Subcutaneous adipose tissue (tissue), 4 donors: Measurements from ENCODE around the gene GALNT3. TPM values are rescaled to one million over a fixed set of nuclear protein-coding genes. Genes with fewer than 3 reads are reported as not detected.

ENCODE experiments used
- total RNA-seq, 4 donors: library from RNA; depleted of rRNA; stranded (reverse); fragments of >200 nt; gene quantifications; one replicate each; pipeline ENCODE4 v1.1.0, GENCODE V29; 2016
- TF ChIP-seq, protein P1 (sequence below): fragments of 450-650 bp; IDR thresholded peaks from one replicate; pipeline ENCODE4 v1.5.1; 2016; ENCODE audit warnings: low read depth, mild to moderate bottlenecking, control low read depth, antibody characterized with exemption, moderate library complexity

The GALNT3 gene
- total RNA-seq, 4 donors from 2014 or later = 0.33 to 5.5 (median 3.5) TPM

DNA sequence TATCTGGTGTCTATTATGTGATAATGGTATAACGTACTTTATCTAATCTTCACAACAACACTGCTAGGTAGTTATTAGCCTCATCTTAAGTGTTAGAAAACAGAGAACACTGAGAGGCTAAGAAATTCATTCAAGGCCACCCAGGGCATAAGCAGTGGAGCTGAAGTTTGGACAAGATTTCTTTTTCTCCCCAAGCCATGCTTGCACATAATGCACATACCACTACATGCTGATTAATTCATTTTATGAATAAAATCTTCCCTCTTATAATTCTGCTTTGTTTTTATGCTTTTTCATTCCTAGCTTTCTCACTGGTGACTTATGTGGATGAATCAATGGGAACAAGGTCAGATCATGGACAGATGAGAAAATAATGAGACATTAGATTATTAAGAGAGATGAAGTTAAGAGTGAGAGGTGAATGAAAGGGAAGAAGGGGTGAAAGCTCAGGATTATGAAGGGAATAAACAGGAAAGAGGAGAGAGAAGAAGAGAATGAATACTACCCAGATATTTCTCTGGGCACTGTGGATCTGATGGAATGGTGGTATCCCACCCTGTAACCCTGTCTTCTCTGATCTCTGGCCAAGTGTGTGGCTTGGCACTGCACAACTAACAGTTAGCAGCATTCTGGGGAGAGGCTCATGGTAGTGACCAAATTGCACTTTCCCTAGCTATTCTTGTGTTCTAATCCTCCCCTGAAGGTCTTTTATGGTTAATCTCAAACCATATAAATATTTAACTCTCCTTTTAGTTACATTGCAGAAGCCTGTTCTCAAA, 17.7 kb upstream of the GALNT3 start:
- TF ChIP-seq, protein P1, sequence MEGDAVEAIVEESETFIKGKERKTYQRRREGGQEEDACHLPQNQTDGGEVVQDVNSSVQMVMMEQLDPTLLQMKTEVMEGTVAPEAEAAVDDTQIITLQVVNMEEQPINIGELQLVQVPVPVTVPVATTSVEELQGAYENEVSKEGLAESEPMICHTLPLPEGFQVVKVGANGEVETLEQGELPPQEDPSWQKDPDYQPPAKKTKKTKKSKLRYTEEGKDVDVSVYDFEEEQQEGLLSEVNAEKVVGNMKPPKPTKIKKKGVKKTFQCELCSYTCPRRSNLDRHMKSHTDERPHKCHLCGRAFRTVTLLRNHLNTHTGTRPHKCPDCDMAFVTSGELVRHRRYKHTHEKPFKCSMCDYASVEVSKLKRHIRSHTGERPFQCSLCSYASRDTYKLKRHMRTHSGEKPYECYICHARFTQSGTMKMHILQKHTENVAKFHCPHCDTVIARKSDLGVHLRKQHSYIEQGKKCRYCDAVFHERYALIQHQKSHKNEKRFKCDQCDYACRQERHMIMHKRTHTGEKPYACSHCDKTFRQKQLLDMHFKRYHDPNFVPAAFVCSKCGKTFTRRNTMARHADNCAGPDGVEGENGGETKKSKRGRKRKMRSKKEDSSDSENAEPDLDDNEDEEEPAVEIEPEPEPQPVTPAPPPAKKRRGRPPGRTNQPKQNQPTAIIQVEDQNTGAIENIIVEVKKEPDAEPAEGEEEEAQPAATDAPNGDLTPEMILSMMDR = no peak

DNA sequence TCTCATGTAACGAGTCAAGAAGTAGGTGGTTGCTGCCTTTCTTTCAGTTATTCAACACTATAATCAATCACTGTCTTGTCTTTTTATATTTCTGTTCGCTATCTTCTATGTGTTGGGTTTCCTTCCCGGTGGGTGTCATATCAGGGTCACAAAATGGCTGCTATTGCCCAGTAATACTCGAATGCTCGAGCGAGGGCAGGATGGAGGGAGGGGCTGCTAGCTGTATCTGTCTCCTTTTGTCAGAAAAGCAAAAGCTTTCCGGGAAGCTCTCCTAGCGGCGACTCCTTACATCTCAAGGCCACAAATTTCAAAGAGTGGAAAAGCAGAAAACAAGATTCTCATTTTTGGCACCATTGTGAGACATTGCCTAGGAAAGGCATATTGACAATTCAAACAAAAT, 16.4 kb upstream of the GALNT3 start:
- TF ChIP-seq, protein P1 = no peak

DNA sequence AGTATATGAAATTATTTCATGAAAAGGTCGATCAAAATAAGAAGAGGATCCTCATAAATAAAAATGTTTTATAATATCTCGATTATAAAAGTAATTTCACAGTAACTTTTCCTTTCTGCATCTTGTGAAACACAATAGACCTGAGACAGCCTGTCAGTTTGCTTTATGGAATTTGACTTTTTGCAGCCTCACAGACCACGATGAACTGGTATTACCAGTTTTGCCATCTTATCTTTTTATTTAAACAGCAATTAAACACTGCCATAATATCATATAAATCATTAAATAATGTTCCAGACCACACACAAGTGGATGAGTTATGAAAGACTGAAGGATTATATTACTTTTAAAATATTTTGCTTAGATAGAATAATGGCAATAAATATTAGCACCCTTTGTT, 10.7 kb upstream of the GALNT3 start:
- TF ChIP-seq, protein P1 = no peak

DNA sequence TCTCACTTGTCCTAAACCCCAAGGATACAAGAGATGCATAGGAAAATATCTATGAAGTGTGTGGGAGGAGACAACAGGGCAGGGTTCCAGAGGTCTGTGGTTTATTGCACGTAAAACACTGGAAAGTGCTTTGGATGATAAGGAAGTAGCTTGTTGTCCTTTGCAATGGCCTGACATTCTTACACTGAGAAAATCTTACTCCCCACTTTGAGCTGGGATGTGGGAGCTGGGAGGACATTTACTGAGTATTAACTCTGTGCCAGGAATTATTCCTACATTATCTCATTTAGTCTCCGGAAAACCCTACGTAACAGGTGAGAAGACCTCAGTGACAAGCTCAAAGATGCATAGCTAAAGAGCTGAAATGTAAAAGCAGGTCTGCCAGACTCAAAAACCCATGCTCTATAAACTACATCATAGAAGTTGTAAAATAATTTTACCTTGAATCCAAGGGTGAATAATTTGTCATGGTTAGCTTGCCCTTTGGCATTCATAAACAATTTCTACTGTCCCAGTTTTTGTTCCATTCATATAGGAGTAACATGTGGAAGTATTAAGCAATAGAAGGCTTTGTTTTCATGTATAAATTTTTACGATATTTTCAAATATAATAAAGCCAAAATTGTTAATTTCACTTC, 9.2 kb upstream of the GALNT3 start:
- TF ChIP-seq, protein P1 = no peak

DNA sequence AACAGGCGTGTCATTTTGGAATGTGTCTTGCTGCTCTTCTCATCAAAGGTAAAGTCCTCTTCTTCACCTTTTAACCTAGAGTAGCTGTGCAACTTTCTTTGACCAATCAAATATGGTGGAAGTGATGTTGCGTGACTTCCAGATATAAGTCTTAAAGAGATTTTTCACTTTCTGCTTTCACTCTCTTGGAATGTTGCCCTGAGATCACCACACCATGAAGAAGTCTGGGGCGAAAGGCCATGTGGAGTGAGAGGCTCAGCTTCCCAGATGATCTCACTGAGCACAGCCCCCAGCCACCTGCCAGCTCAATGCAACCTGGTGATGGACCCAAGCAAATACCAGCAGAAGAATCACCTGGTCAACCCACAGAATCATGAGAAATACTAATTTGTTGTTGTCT, 7.1 kb upstream of the GALNT3 start:
- TF ChIP-seq, protein P1 = no peak

DNA sequence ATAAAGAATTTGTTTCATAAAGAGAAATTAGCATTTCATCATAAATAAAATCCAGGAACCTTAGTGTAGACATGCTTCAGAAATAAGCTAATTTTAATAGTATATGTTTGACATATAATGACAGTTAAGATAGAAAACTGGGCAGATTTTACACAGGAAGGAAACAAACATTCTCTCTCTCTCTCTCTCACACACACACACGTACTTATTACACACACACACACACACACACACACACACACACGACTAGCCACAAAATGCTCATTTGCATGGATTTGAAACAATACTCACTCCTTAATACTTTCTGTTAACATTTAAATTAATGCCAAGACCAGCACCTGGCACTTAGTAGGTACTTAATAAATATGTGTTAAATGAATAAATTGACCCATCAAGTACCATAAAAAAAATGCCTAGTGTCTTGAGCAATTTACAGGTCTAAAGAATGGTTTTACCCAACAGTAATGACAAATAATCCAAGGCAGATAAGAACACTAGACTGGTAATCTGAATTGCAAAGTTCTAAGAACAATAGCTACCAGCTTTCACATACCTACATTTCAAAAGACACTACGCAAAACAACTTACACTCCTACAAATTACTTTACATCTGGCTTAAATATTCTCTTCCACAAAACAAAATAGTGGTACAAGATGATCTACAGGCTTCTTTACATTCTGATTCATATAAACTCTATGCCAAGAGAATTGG, 2.9 kb upstream of the GALNT3 start:
- TF ChIP-seq, protein P1 = no peak

DNA sequence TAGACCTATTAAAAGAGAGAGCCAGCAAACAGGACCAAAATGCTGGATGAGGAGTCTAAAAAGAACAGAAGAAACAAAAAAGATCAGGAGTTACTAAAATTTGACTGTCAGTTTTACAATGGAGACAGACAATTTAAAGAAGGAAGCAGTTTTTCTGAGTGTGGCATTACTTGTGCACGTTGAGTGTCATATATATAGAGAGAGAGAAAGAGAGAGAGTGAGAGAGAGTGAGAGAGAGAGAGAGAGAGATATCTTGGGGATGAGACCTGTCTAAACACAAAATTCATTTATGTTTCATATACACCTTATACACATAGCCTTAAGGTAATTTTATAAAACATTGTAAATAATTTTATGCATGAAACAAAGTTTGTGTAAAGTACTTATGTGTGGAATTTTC, 2.1 kb upstream of the GALNT3 start:
- TF ChIP-seq, protein P1 = no peak
